K562 (cell line): ENCODE results near the gene DHRS3. TPM values are rescaled to one million over a fixed set of nuclear protein-coding genes. Genes with fewer than 3 reads are reported as not detected.

ENCODE experiments used
- AFF1 ChIP-seq, 2 experiments: fragments of 450-650 bp; IDR thresholded peaks; 2 replicates each; pipeline ENCODE4 v1.6.1; 2018; ENCODE audit warnings: mild to moderate bottlenecking in 2 of 2, low read depth in 1 of 2; ENCODE audit not compliant: partially characterized antibody in 2 of 2
- ARID3A ChIP-seq: IDR thresholded peaks from 2 replicates; pipeline ENCODE4 v1.6.1; 2012; ENCODE audit warnings: low read depth, low read length, improper control_type of control experiment, borderline replicate concordance
- FOXA1 ChIP-seq: fragments of 450-650 bp; IDR thresholded peaks from 2 replicates; pipeline ENCODE4 v1.6.1; 2016; ENCODE audit warnings: mild to moderate bottlenecking, borderline replicate concordance
- MAFK ChIP-seq: IDR thresholded peaks from 2 replicates; pipeline ENCODE4 v1.6.1; 2011; ENCODE audit warnings: low read length, improper control_type of control experiment
- SNIP1 ChIP-seq: fragments of 450-650 bp; IDR thresholded peaks from 2 replicates; pipeline ENCODE4 v1.7.1; 2017; ENCODE audit warnings: low read depth, mild to moderate bottlenecking
- ZBTB40 ChIP-seq, 2 experiments: fragments of 450-650 bp in 1 of 2; sonication (generic) in 1 of 2; formaldehyde crosslinking in 1 of 2; IDR thresholded peaks; 2 replicates each; pipeline versions ENCODE4 v1.7.1 to v1.9.0; 2016 to 2022; ENCODE audit warnings: inconsistent platforms in 1 of 2, mild to moderate bottlenecking in 1 of 2, missing genetic modification reagents in 1 of 2
- polyA plus RNA-seq, 8 experiments: library from polyadenylated mRNA; depleted of rRNA in 4 of 8; stranded (reverse) in 5 of 8; unstranded in 3 of 8; fragments of >200 nt; fragmentation: Nextera tagmentation in 2 of 8; fragmentation: Illumina TruSeq in 1 of 8; extraction: Ambion mirVana in 2 of 8; extraction: Trizol in 1 of 8; gene quantifications; 2 replicates each; pipeline versions ENCODE4 v1.2.1 to v1.2.3, GENCODE V29; 2011 to 2014; ENCODE audit warnings: inconsistent platforms in 1 of 8, missing spikeins in 1 of 8
- total RNA-seq, 7 experiments: library from RNA; depleted of rRNA in 6 of 7; stranded (reverse); fragments of >200 nt in 6 of 7; fragmentation: Illumina TruSeq in 2 of 7; extraction: Trizol in 2 of 7; gene quantifications; 2 replicates each; pipeline versions ENCODE4 v1.2.1 to v1.2.3, GENCODE V29; 2011 to 2021; ENCODE audit warnings: low replicate concordance in 1 of 7

DHRS3 gene
- total and polyA plus RNA-seq, 9 of the 15 experiments (the other 6 are each of a cell fraction or from before 2014, with no cell fraction given), result 21.0 to 116 (median 58.7) TPM

GRCh38 chr1:12654004-12654567 is 36.1 kb upstream of the DHRS3 start (continued):
- TF ChIP-seq ZBTB40 (IDR thresholded peaks at IDR 0.05), result peak; percentile 64
- no peak for TF ChIP-seq ZBTB40 (CRISPR knock-in tag; IDR thresholded peaks at IDR 0.05)
- 0 out of 2 replicates have a peak, but pooled peaks have one; percentile 58 for TF ChIP-seq ARID3A
- TF ChIP-seq AFF1 (IDR thresholded peaks at IDR 0.05; ENCODE audit: low read depth in 1 of 2, partially characterized antibody in 2 of 2), result peak in 1 of 2 experiments; percentile 20
- TF ChIP-seq FOXA1, result no peak
- TF ChIP-seq MAFK, result peak; percentile 74
- TF ChIP-seq SNIP1, result no peak
